Astrocyte (in vitro differentiated cells and primary cell): ENCODE data around the gene MAS1L. TPM values are rescaled to one million over a fixed set of nuclear protein-coding genes. Genes with fewer than 3 reads are reported as not detected.

Source experiments
- DNase-seq: peaks from one replicate; pipeline ENCODE4 v3.0.0-alpha.2; 2010; ENCODE audit warnings: low read depth
- FAIRE-seq: peaks from 2 replicates; lab custom pipeline; 2011; peaks lifted over from hg19 to GRCh38; lab: Jason Lieb, UNC
- H2AFZ ChIP-seq: 2 replicates; pipeline ENCODE4 v1.6.0; 2012; ENCODE audit warnings: low read depth, low read length, inconsistent platforms
- H3K27ac ChIP-seq: 2 replicates; pipeline ENCODE4 v1.5.1; 2011; ENCODE audit warnings: low read depth, low read length, inconsistent platforms
- H3K27me3 ChIP-seq: 2 replicates; pipeline ENCODE4 v1.6.0; 2011; ENCODE audit warnings: low read length, inconsistent platforms; ENCODE audit not compliant: insufficient read depth
- H3K36me3 ChIP-seq: 2 replicates; pipeline ENCODE4 v1.5.1; 2011; ENCODE audit warnings: low read length, inconsistent platforms; ENCODE audit not compliant: insufficient read depth
- H3K4me1 ChIP-seq: 2 replicates; pipeline ENCODE4 v1.5.1; 2011; ENCODE audit warnings: low read length, inconsistent platforms; ENCODE audit not compliant: insufficient read depth
- H3K4me2 ChIP-seq: 2 replicates; pipeline ENCODE4 v1.6.0; 2012; ENCODE audit warnings: low read length, inconsistent platforms
- H3K4me3 ChIP-seq: 2 replicates; pipeline ENCODE4 v1.5.1; 2011; ENCODE audit warnings: low read depth, mild to moderate bottlenecking, low read length, inconsistent platforms; ENCODE audit not compliant: insufficient read depth
- H3K79me2 ChIP-seq: 2 replicates; pipeline ENCODE4 v1.6.0; 2012; ENCODE audit warnings: mild to moderate bottlenecking, low read length, inconsistent platforms; ENCODE audit not compliant: insufficient read depth
- H3K9ac ChIP-seq: 2 replicates; pipeline ENCODE4 v1.6.0; 2012; ENCODE audit warnings: mild to moderate bottlenecking, low read length, inconsistent platforms
- H3K9me3 ChIP-seq: 2 replicates; pipeline ENCODE4 v1.5.1; 2012; ENCODE audit warnings: low read depth, mild to moderate bottlenecking, low read length, inconsistent platforms; ENCODE audit not compliant: insufficient read depth
- H4K20me1 ChIP-seq: 2 replicates; pipeline ENCODE4 v1.6.0; 2012; ENCODE audit warnings: low read length, inconsistent platforms; ENCODE audit not compliant: insufficient read depth
- H3K27ac Mint-ChIP-seq: one replicate; pipeline ENCODE4 v1.8.0; 2021; ENCODE audit warnings: mild to moderate bottlenecking, mixed read lengths; ENCODE audit not compliant: unreplicated experiment
- H3K27me3 Mint-ChIP-seq: one replicate; pipeline ENCODE4 v1.8.0; 2021; ENCODE audit warnings: low read depth, mixed read lengths; ENCODE audit not compliant: unreplicated experiment
- H3K36me3 Mint-ChIP-seq: one replicate; pipeline ENCODE4 v1.8.0; 2021; ENCODE audit warnings: low read depth, mixed read lengths; ENCODE audit not compliant: unreplicated experiment
- H3K4me1 Mint-ChIP-seq: one replicate; pipeline ENCODE4 v1.8.0; 2021; ENCODE audit warnings: low read depth, mixed read lengths; ENCODE audit not compliant: unreplicated experiment
- H3K4me3 Mint-ChIP-seq: one replicate; pipeline ENCODE4 v1.8.0; 2021; ENCODE audit warnings: mild to moderate bottlenecking, moderate library complexity, mixed read lengths; ENCODE audit not compliant: unreplicated experiment
- H3K9me3 Mint-ChIP-seq: one replicate; pipeline ENCODE4 v1.8.0; 2021; ENCODE audit warnings: mild to moderate bottlenecking, mixed read lengths; ENCODE audit not compliant: unreplicated experiment
- CTCF ChIP-seq: IDR thresholded peaks from 2 replicates; pipeline ENCODE4 v1.5.1; 2011; ENCODE audit warnings: low read depth, mild to moderate bottlenecking, inconsistent platforms, low read length, moderate library complexity; ENCODE audit not compliant: insufficient read depth
- EZH2 ChIP-seq: IDR thresholded peaks from 2 replicates; pipeline ENCODE4 v1.6.1; 2012; ENCODE audit warnings: mild to moderate bottlenecking, low read length, inconsistent platforms; ENCODE audit not compliant: insufficient read depth
- total RNA-seq: library from RNA; stranded (reverse); gene quantifications from 2 replicates; pipeline ENCODE4 v1.2.1, GENCODE V29; 2021

Gene MAS1L
- total RNA-seq, 1 donor from 2014 or later = not detected

- Histone ChIP-seq H3K4me2 (no peak overlapping the region), H3K9ac (no peak overlapping the region), H3K4me3 (no peak overlapping the region), H3K79me2 (no peaks in the 10 kb centered on the region), H3K36me3 (no peaks in the 10 kb centered on the region), H3K27ac (no peak overlapping the region), H3K9me3 (peaks cover 6% of the 10 kb centered on the region), H4K20me1 (no peaks in the 10 kb centered on the region), H2AFZ (no peak overlapping the region), H3K4me1 (no peaks in the 10 kb centered on the region), H3K27me3 (no peaks in the 10 kb centered on the region)
- FAIRE-seq (no peak), DNase-seq (no peak)
- H3K4me3 Mint-ChIP-seq = no peak overlapping the region
- H3K27me3 Mint-ChIP-seq = peaks cover 10% of the 10 kb centered on the region
- TF ChIP-seq EZH2 (no peak), CTCF (no peak)
- H3K36me3 Mint-ChIP-seq = peaks cover 2% of the 10 kb centered on the region
- peaks cover 12% of the 10 kb centered on the region for H3K9me3 Mint-ChIP-seq
- H3K27ac Mint-ChIP-seq = no peak overlapping the region
- H3K4me1 Mint-ChIP-seq = peaks cover 7% of the 10 kb centered on the region
Measured at GRCh38 chr6:29509711-29510110, 22.0 kb upstream of the MAS1L start.

- no peak for TF ChIP-seq EZH2
- TF ChIP-seq CTCF = no peak
- no peaks in the 10 kb centered on the region for H4K20me1 ChIP-seq
- H3K9ac ChIP-seq = no peak overlapping the region
- peaks cover 10% of the 10 kb centered on the region for H3K27me3 Mint-ChIP-seq
- H3K4me1 ChIP-seq = no peaks in the 10 kb centered on the region
- peaks cover 6% of the 10 kb centered on the region for H3K9me3 ChIP-seq
- no peak overlapping the region for H3K27ac ChIP-seq
- H3K9me3 Mint-ChIP-seq = peaks cover 12% of the 10 kb centered on the region
- no peak for DNase-seq
- H3K4me2 ChIP-seq = no peak overlapping the region
- H3K36me3 ChIP-seq = no peaks in the 10 kb centered on the region
- H3K4me3 Mint-ChIP-seq = no peak overlapping the region
- peaks cover 7% of the 10 kb centered on the region for H3K4me1 Mint-ChIP-seq
- H3K79me2 ChIP-seq = no peaks in the 10 kb centered on the region
- peaks cover 2% of the 10 kb centered on the region for H3K36me3 Mint-ChIP-seq
- H2AFZ ChIP-seq = no peak overlapping the region
- no peak overlapping the region for H3K4me3 ChIP-seq
- H3K27me3 ChIP-seq = no peaks in the 10 kb centered on the region
- no peak for FAIRE-seq
- no peak overlapping the region for H3K27ac Mint-ChIP-seq
Measured at GRCh38 chr6:29509239-29509638, 21.5 kb upstream of the MAS1L start.

- H4K20me1 ChIP-seq = no peaks in the 10 kb centered on the region
- H3K9me3 ChIP-seq = peaks cover 6% of the 10 kb centered on the region
- H3K27me3 ChIP-seq = no peaks in the 10 kb centered on the region
- no peak overlapping the region for H3K9ac ChIP-seq
- TF ChIP-seq CTCF (no peak), EZH2 (no peak)
- peaks cover 18% of the 10 kb centered on the region for H3K4me1 Mint-ChIP-seq
- H2AFZ ChIP-seq = no peak overlapping the region
- no peak overlapping the region for H3K4me2 ChIP-seq
- H3K4me3 Mint-ChIP-seq = no peak overlapping the region
- H3K4me1 ChIP-seq = peaks cover 7% of the 10 kb centered on the region
- H3K36me3 Mint-ChIP-seq = peaks cover 2% of the 10 kb centered on the region
- no peak overlapping the region for H3K4me3 ChIP-seq
- H3K9me3 Mint-ChIP-seq = peaks cover 9% of the 10 kb centered on the region
- FAIRE-seq = no peak
- H3K36me3 ChIP-seq = no peaks in the 10 kb centered on the region
- no peaks in the 10 kb centered on the region for H3K79me2 ChIP-seq
- H3K27ac ChIP-seq = no peak overlapping the region
- no peak for DNase-seq
- H3K27me3 Mint-ChIP-seq = peaks cover 10% of the 10 kb centered on the region
- no peak overlapping the region for H3K27ac Mint-ChIP-seq
Measured at GRCh38 chr6:29507319-29507718, 19.6 kb upstream of the MAS1L start.
